ENCODE results near the gene KRT31. TPM values are rescaled to one million over a fixed set of nuclear protein-coding genes. Genes with fewer than 3 reads are reported as not detected.

KRT31 gene
- total RNA-seq, 4 donors from 2014 or later: not detected

GRCh38 chr17:41415411-41415810 lies 18.0 kb upstream of the KRT31 start:
- WGBS, 2 donors (ENCODE audit: low coverage in 1 of 2): 72 to 81% methylated on average over 2 to 4 of the region's 4 CpGs
- no peaks in the 10 kb centered on the region for H3K36me3 ChIP-seq
- H3K9me3 ChIP-seq: no peaks in the 10 kb centered on the region
- H3K27ac ChIP-seq: no peak overlapping the region
- in situ Hi-C loops (cut with MboI; ENCODE audit: low pct_ligation_motif_present in 1 of 4, low pct_unique_long_range_greater_than_20kb in 1 of 4, low sequenced_read_pairs in 3 of 4): no loop called here
- DNase-seq: no peak
- no peaks in the 10 kb centered on the region for H3K4me1 ChIP-seq
- H3K27me3 ChIP-seq: no peaks in the 10 kb centered on the region
- TF ChIP-seq POLR2A (IDR thresholded peaks at IDR 0.05) (no peak), EP300 (IDR thresholded peaks at IDR 0.05; ENCODE audit: low read depth) (no peak), POLR2AphosphoS5 (IDR thresholded peaks at IDR 0.05) (no peak), CTCF (IDR thresholded peaks at IDR 0.05) (no peak)
- no peak overlapping the region for H3K4me3 ChIP-seq
- intact Hi-C loops (cut with DNase I; ENCODE audit: low total_unique reads): no loop called here

- Histone ChIP-seq H3K4me3 (no peak overlapping the region), H3K9me3 (no peaks in the 10 kb centered on the region), H3K36me3 (no peaks in the 10 kb centered on the region), H3K27ac (no peak overlapping the region), H3K27me3 (no peaks in the 10 kb centered on the region), H3K4me1 (no peaks in the 10 kb centered on the region)
- in situ Hi-C loops (cut with MboI; ENCODE audit: low pct_ligation_motif_present in 1 of 4, low pct_unique_long_range_greater_than_20kb in 1 of 4, low sequenced_read_pairs in 3 of 4) (no loop called here), intact Hi-C loops (cut with DNase I; ENCODE audit: low total_unique reads) (no loop called here)
- DNase-seq: no peak
- TF ChIP-seq CTCF (IDR thresholded peaks at IDR 0.05): no peak
- TF ChIP-seq POLR2A (IDR thresholded peaks at IDR 0.05): no peak
- no peak for TF ChIP-seq POLR2AphosphoS5 (IDR thresholded peaks at IDR 0.05)
- no peak for TF ChIP-seq EP300 (IDR thresholded peaks at IDR 0.05; ENCODE audit: low read depth)
- 80 to 95% methylated on average over 1 to 2 of the region's 2 CpGs for WGBS, 2 donors (ENCODE audit: low coverage in 1 of 2)
Measured at GRCh38 chr17:41413982-41414381, 16.6 kb upstream of the KRT31 start.

- no peaks in the 10 kb centered on the region for H3K27me3 ChIP-seq
- intact Hi-C loops (cut with DNase I; ENCODE audit: low total_unique reads) (no loop called here), in situ Hi-C loops (cut with MboI; ENCODE audit: low pct_ligation_motif_present in 1 of 4, low pct_unique_long_range_greater_than_20kb in 1 of 4, low sequenced_read_pairs in 3 of 4) (no loop called here)
- WGBS, 2 donors (ENCODE audit: low coverage in 1 of 2): 64% methylated on average over 5 of the region's 5 CpGs; no CpG with 5 or more reads in 1 of the 2 donors
- H3K4me1 ChIP-seq: no peaks in the 10 kb centered on the region
- TF ChIP-seq POLR2A (IDR thresholded peaks at IDR 0.05) (no peak), EP300 (IDR thresholded peaks at IDR 0.05; ENCODE audit: low read depth) (no peak)
- H3K4me3 ChIP-seq: no peak overlapping the region
- H3K36me3 ChIP-seq: no peaks in the 10 kb centered on the region
- no peaks in the 10 kb centered on the region for H3K9me3 ChIP-seq
- DNase-seq: no peak
- H3K27ac ChIP-seq: no peak overlapping the region
Measured at GRCh38 chr17:41413353-41413957, 16.0 kb upstream of the KRT31 start.

- no peak for DNase-seq
- Histone ChIP-seq H3K36me3 (no peaks in the 10 kb centered on the region), H3K9me3 (no peaks in the 10 kb centered on the region), H3K27ac (no peak overlapping the region), H3K4me3 (no peak overlapping the region), H3K27me3 (no peaks in the 10 kb centered on the region), H3K4me1 (no peaks in the 10 kb centered on the region)
- intact Hi-C loops (cut with DNase I; ENCODE audit: low total_unique reads): no loop called here
- in situ Hi-C loops (cut with MboI; ENCODE audit: low pct_ligation_motif_present in 1 of 4, low pct_unique_long_range_greater_than_20kb in 1 of 4, low sequenced_read_pairs in 3 of 4): no loop called here
- TF ChIP-seq POLR2A (IDR thresholded peaks at IDR 0.05) (no peak), CTCF (IDR thresholded peaks at IDR 0.05) (no peak)
- WGBS, 2 donors (ENCODE audit: low coverage in 1 of 2): 91 to 96% methylated on average over 5 to 20 of the region's 20 CpGs
Measured at GRCh38 chr17:41411072-41411840, 13.8 kb upstream of the KRT31 start.

Data from transverse colon (tissue), 4 donors.